GM20000 (cell line): ENCODE data around the gene AK4.

Source experiments
- DNase-seq: peaks from one replicate; pipeline ENCODE4 v3.0.0; 2012; ENCODE audit warnings: low spot score
- TF ChIP-seq, protein P1 (sequence below): IDR thresholded peaks from 2 replicates; pipeline ENCODE4 v1.5.1; 2012; ENCODE audit warnings: mild to moderate bottlenecking, control low read depth; ENCODE audit errors: extremely low read depth, missing control alignments

AK4 gene

DNA sequence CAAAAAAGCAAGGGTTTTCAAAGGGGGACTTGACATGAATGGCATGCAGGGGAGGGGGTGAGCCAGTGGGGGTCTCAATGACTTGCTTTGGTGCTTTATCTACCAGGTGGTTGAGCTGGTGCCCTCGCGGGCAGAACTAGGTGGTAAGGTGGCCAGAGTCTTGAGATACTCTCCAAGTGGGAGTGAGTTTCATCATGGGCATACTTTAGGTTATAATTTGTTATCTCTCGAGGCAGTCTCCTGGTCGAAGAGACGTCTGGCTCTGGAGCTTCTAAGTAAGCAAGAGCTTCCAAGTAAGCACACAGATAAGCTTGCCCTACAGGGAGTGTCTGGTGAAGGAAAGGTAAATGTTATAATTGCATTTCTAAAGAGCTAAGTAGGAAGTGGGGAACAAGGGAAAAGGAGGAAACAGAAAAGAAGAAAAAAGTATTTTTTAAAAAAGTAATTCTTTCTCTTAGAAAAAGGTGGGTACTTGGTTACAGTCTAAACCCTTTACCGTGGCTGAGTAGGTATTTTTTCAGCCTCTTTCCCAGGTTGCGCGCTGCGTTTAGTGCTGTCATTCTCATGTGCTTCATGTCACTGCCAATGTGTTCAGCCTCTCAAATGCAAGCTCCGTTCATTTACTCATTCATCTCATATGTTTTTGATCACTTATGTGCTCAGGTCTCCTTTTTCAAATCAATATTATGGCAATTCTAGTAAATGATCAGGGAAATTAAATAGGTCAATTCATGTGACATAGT is 129.8 kb downstream of the AK4 start:
- TF ChIP-seq, protein P1, sequence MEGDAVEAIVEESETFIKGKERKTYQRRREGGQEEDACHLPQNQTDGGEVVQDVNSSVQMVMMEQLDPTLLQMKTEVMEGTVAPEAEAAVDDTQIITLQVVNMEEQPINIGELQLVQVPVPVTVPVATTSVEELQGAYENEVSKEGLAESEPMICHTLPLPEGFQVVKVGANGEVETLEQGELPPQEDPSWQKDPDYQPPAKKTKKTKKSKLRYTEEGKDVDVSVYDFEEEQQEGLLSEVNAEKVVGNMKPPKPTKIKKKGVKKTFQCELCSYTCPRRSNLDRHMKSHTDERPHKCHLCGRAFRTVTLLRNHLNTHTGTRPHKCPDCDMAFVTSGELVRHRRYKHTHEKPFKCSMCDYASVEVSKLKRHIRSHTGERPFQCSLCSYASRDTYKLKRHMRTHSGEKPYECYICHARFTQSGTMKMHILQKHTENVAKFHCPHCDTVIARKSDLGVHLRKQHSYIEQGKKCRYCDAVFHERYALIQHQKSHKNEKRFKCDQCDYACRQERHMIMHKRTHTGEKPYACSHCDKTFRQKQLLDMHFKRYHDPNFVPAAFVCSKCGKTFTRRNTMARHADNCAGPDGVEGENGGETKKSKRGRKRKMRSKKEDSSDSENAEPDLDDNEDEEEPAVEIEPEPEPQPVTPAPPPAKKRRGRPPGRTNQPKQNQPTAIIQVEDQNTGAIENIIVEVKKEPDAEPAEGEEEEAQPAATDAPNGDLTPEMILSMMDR: no peak
- no peak for DNase-seq

DNA sequence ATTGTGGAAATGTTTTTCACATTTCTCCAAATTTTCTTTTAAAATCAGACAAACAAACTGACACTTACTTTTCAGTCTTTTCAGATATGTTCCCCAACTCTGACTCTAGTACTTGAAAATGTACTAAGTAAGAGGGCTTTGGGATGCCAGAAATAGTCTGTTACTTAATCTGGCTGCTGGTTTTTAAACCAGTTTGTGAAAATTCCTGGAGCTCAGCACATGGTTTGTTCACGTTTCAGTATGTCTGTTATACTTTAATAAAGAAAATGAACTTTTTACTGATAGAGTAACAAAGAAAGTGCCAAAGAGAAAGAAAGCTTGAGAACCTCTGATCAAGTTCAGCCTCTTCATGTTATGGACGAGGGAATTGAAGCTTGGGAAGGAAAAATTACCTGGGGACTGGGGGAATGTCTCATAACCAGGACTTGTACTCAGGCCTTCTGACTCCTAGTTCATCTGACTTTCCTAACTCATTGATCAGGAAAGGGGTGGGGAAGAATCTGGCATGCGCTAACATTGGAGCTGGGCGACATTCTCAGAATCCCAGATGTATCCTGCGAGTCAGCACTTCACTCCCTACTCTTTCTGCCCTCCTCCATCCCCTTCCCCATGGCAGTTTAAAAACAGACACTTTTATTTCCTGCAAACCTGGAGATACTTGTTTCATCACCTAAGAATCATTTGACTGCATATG is 130.5 kb downstream of the AK4 start:
- DNase-seq: no peak
- TF ChIP-seq, protein P1: no peak

DNA sequence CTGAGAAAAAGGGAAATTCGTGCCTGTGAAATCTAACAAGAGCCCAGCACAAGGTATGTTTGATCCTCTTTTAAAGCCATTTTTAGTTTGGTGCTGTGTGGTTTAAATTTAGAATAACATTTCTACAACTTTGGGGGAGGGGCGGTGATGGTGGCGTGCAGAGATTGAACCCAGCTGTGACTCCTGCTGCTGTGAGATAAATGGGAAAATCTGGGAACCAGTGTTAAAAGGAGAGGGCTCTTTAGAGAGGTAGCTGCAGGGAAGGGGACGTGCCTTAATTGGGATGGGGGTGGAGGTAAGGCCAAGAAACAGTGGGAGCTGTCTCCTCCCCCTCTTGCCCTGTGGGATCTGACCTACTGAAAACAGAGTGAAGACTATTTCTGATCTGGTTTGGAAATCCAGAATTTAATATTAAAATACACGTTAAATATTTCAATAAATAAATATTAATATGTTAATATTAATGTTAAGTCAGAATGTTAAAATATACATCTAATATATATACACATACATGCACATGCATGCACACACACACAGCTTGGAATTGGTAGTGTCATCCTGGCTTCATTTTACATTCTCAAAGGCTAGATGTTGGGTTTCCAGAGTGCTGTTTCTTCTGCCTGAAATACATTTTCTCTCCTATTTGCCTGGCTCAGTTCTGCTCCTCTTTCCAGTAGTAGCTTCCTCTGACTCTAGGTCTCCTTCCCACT is 131.2 kb downstream of the AK4 start:
- TF ChIP-seq, protein P1: no peak
- no peak for DNase-seq
